GM19043 (cell line): ENCODE measurements around the gene BPTF.
"Not testable (repeated sequence)": the region's sequence is repeated elsewhere in the genome, so short reads cannot be mapped to it uniquely, and the experiment has no call there.

ENCODE experiments used
- ATAC-seq: cut with Tn5 transposase; IDR thresholded peaks from one replicate; pipeline ENCODE4 v1.9.1; 2021; ENCODE audit warnings: low read depth; ENCODE audit not compliant: unreplicated experiment

The BPTF gene, protein sequence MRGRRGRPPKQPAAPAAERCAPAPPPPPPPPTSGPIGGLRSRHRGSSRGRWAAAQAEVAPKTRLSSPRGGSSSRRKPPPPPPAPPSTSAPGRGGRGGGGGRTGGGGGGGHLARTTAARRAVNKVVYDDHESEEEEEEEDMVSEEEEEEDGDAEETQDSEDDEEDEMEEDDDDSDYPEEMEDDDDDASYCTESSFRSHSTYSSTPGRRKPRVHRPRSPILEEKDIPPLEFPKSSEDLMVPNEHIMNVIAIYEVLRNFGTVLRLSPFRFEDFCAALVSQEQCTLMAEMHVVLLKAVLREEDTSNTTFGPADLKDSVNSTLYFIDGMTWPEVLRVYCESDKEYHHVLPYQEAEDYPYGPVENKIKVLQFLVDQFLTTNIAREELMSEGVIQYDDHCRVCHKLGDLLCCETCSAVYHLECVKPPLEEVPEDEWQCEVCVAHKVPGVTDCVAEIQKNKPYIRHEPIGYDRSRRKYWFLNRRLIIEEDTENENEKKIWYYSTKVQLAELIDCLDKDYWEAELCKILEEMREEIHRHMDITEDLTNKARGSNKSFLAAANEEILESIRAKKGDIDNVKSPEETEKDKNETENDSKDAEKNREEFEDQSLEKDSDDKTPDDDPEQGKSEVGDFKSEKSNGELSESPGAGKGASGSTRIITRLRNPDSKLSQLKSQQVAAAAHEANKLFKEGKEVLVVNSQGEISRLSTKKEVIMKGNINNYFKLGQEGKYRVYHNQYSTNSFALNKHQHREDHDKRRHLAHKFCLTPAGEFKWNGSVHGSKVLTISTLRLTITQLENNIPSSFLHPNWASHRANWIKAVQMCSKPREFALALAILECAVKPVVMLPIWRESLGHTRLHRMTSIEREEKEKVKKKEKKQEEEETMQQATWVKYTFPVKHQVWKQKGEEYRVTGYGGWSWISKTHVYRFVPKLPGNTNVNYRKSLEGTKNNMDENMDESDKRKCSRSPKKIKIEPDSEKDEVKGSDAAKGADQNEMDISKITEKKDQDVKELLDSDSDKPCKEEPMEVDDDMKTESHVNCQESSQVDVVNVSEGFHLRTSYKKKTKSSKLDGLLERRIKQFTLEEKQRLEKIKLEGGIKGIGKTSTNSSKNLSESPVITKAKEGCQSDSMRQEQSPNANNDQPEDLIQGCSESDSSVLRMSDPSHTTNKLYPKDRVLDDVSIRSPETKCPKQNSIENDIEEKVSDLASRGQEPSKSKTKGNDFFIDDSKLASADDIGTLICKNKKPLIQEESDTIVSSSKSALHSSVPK (N-terminal part only)

DNA sequence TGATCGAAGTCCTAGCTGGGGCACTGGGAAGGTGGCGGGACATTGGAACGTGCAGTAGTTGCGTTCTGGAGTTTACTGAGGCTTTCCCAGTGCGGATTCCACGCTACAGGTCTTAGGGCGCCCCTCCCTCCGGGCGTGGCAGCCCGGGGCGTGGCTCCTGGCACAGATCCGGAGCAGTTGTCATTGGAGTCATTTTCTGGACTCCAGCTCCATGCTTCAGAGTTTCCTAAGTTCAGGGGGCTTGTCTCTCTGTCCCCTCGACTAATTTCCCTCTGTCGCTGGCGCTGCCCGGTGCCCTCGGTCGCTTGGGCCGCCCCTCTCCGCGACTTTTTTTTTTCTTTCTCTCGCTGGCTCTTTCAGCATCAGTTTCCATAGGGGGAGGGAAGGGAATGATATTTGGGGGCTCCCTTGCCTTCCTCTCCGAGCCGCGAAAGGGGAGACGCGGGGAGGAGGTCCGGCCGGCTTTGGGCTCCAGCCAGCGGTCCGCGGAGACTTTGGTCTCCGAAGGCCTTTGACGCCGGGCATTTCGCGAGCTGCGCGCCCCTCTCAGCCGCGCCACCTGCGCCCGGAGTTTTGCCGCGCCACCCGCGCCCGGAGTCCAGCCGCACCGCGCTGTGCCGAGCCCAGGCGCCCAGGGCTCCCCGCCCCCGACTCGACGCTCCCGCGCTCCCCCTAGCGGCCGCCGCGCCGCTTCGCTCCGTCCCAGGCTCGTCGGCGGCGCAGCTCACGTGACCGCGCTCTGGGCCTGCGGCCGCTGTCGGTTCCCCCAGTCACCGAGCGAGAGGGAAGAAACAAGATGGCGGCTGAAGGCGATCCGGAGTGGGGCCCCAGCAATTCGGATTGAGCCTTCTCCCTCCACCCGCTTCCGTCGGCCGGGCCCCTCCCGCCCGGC is at the start of gene BPTF:
TSS of gene BPTF (plus strand) at position 769 of the 892 bp plus-strand sequence. CDS start 222 bp downstream, outside the sequence.
- ATAC-seq: peak; percentile 71

DNA sequence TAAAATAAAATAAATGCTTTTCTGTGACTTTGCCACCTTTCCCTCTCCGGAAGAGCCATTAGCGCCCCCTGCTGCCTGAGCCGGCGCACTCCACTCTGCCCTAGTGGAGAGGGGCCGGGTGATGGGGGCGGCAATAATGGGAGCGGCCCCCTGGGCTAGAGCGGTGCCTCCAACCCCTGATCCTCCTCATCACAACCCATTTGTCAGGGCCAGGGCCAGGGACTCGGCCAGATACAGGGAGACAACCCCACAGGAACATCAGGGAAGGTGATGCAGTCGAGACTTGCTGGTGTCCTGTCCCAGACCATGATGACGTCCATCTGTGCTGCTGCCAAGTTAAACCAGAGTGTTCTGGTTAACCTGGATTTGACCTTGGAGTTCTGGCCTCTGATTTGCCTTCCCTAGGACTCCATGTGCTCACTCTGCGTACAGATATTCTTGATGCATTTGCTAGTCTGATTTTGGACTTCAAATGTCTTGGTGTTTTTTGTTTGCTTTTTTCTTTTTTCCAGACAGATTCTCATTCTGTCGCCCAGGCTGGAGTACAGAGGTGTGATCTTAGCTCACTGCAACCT is 46.1 kb upstream of the BPTF start:
- no peak for ATAC-seq

DNA sequence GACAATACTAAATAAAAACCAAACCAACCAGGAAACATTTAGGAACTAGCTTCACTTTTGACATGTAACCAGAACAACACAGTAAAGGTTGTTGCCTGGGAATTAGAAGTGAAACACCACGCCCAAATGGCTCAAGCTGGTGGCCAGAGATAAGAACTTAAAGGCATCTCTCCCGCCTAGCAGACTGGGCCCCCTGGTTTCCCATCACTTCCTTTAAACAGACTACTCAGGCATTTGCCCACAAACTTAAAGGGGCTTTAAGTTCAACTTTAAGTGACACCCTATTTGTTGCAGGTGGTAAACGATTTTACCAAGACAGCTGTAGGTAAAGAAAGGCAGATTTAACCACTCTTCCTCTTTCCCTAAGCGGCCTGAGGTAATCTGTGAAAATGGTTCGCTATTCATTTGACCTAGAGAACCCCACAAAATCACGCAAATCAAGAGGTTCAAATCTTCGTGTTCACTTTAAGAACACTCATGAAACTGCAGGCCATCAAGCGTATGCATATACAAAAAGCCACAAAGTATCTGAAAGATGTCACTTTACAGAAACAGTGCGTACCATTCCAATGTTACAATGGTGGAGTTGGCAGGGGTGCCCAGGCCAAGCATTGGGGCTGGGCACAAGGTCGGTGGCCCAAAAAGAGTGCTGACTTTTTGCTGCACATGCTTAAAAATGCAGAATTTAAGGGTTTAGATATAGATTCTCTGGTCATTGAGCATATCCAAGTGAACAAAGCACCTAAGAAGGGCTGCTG is 40.8 kb upstream of the BPTF start:
- no peak for ATAC-seq

DNA sequence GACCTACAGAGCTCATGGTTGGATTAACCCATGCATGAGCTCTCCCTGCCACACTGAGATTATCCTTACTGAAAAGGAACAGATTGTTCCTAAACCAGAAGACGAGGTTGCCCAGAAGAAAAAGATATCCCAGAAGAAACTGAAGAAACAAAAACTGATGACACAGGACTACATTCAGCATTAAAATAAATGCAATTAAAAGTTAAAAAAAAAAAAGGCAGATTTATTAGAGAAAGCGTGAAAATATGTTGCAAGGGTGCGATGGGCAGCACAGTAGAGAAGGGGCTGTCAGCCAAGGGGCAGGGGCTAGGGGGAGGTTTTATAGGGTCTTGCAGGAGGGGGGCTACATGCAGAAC is 40.2 kb upstream of the BPTF start:
- ATAC-seq: no peak

DNA sequence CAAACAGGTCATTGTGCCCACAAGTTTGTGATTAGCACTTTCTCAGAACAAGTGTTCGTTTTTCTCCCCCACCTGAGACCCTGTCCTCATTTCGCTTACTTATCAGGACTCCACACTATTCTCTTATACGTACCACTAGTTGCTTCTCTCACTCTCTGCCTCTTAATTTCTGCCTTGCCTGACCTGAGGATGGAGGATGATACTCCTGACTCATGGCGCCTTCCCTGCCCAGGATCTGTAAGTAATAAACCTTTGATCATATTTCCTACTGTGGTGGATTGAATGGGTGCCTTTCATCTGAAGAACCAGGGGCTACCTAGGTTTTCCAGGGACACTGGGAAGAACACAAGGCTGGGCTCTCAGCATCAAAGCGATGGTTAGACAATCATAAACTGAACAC is 39.8 kb upstream of the BPTF start:
- no peak for ATAC-seq

DNA sequence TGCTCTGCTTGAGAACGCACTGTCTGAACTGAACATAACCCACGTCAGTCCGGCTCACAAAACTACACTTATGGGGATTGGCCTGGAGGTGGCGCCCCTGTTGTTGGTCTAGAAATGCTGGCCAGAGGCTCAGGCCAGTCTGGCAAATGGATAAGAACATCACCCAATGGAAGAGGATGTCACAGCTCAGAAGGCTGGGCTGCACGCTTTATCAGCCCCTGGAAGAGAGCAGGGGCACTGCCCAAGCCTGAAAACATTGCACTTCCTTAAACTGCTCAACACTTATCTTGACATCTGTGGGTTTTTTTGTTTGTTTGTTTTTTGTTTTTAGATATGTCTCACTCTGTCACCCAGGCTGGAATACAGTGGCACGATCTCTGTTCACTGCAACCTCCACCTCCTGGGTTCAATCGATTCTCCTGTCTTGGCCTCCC is 24.8 kb upstream of the BPTF start:
- ATAC-seq: peak; percentile 79

DNA sequence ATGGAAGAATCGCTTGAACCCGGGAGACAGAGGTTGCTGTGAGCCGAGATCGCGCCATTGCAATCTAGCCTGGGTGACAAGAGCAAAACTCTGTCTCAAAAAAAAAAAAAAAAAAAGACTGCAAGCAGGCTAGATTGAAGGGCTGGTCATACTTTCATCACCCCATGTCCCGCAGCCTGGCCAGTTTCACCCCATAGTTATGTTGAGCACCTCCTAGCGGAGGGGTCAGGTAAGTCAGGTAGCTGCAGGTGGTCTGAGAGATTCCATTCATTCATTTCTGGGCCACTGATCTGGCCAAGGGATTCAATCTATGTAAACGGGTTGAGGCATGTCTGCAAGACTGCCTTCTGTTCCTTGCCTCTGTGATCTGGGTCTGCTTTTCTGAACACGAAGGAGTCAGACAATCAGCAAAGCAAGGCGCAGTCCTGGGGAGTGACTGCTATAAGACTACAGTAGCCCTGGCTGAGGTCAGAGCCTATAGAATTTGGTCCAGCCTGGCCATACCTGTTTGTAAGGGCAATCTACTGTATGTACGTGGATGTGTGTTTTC is 23.6 kb upstream of the BPTF start:
- ATAC-seq: no peak

DNA sequence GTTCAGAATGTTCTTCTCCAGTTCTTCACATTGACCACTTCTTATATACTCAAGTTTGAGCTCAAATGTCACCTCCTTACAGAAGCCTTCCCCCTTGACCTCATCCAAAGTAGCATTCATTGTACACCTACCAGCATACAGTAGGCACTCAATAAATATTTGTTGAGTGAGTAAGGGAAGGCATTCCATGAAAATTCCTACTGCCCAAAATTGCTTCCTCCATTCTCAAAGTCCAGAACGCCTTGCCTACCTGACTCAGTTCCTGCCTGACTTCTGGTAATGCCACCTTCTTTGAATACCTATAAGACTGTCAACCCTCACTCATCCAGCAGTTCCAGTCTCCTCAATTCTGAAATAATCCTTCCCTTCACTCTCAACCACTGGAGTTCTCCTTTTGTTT is 14.8 kb upstream of the BPTF start:
- no peak for ATAC-seq

DNA sequence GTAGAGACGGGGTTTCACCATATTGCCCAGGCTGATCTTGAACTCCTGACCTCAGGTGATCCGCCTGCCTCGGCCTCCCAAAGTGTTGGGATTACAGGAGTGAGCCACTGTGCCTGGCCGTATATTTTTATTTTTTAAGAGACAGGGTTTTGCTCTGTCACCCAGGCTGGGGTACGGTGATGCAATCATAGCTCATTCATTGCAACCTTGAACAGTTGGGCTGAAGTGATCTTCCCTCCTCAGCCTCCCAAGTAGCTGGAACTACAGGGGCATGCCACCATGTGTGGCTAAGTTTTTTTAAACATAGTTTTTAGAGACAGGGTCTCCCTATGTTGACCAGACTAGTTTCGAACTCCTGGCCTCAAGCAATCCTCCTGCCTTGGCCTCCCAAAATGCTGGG is 12.9 kb upstream of the BPTF start:
- ATAC-seq: not testable (repeated sequence)

DNA sequence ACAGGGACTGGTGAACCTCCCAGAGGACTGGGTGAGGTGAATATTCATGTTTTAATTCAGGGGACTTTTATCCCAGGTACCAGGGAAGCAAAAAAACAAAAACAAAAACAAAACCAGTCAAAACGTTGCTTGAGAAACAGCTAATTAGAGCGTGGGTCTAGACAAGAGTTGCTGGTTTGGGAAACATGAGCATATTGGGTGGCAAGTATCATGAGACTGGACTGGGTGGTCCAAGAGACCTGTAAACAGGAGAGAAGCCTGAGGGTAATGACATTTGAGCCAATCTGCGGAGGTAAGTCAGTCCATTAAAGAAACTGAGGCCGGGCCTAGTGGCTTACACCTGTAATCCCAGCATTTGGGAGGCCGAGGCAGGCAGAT is 11.5 kb upstream of the BPTF start:
- ATAC-seq: no peak

DNA sequence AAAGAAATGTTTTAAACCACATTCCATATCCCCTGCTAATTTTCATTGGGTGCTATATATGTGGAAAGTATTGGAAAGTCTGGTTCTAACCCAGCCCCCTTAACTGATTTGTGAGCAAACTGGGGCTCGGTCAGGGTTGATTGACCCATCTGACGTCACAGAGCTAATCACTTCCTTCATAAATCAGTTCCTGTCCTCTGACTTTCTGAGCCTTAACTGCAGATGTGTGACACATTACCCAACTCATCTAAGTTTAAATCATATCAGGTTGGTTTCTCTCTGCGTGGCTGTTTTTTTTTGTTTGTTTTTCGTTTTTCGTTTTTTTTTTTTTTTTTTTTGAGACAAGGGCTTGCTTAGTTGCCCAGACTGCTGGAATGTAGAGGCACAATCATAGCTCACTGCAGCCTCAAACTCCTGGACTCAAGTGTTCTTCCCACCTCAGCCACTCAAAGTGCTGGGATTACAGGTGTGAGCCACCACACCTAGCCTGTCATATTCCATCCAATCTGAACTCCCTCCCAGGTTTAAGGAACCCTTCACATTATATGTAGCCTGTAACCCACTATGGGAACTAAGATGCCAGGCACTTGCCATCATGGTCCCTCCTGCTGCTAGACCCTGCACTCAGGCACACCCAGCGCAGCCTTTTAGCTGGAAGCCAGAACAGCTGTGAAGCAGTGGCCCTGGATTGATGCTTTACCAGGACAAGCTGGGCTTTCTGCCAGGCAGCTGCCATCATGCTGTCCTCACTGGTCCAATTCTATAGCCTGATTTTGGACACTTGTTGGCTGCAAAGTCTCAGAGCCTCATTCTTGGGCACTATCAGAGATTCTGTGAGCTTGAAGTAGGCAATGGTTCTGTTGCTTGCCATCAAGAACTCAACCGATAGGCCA is 6.9 kb upstream of the BPTF start:
- peak; percentile 79 for ATAC-seq

DNA sequence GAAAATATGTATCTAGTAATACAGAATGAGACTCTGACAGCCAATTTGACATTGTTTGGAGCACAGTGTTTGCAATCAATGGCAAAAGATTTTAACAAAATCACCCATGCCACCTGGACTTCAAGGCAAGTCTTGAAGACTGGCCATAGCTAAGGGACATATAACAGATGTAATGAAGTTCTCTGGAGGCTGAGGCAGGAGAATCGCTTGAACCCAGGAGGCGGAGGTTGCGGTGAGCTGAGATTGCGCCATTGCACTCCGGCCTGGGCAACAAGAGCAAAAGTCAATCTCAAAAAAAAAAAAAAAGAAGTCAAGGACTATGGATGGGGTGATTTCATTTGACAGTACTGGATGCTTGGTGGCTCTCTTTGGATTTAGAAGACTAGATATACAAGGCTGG is 5.6 kb upstream of the BPTF start:
- ATAC-seq: no peak

DNA sequence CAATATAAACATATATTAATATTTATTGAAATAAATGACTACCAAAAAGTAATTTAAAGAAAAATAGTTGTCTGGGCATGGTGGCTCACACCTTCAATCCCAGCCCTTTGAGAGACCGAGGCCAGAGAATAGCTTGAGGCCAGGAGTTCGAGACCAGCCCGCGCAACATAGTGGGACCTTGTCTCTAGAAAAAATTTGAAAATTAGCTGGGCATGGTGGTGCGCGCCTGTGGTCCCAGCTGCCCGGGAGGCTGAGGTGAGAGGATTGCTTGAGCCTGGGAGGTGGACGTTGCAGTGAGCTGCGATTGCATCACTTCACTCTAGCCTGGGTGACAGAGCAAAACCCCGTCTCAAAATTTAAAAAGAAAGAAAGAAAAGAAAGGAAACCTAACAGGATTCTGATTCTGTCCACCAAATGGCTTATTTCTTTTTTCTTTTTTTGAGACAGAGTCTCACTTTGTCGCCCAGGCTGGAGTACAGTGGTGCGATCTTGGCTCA is 3.4 kb upstream of the BPTF start:
- ATAC-seq: no peak

DNA sequence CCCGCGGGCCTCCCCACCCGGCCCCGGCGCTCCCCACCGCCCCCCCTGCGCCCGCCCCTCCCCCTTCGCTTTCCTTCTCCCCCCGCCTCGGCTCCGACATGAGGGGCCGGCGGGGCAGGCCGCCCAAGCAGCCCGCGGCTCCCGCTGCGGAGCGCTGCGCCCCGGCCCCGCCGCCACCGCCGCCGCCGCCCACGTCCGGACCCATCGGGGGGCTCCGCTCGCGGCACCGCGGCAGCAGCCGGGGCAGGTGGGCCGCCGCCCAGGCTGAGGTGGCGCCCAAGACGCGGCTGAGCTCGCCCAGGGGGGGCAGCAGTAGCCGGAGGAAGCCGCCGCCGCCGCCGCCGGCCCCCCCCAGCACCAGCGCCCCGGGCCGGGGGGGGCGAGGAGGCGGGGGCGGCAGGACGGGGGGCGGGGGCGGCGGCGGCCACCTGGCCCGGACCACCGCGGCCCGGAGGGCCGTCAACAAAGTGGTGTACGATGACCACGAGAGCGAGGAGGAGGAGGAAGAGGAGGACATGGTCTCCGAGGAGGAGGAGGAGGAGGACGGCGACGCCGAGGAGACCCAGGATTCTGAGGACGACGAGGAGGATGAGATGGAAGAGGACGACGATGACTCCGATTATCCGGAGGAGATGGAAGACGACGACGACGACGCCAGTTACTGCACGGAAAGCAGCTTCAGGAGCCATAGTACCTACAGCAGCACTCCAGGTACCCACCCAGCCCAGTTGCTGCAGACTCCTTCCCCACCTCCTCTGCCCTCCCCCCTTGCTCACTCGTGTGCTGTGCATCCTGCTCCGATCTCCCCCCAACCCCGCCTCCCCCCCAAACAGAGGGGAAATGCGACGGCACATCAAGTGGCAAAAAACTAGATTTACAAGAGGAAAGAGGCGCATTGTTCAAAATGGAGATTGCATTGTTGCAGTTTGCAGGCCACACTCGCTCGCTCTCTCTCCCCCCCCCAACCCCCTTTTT is 611 bp downstream of the BPTF start:
- peak; percentile 27 for ATAC-seq

DNA sequence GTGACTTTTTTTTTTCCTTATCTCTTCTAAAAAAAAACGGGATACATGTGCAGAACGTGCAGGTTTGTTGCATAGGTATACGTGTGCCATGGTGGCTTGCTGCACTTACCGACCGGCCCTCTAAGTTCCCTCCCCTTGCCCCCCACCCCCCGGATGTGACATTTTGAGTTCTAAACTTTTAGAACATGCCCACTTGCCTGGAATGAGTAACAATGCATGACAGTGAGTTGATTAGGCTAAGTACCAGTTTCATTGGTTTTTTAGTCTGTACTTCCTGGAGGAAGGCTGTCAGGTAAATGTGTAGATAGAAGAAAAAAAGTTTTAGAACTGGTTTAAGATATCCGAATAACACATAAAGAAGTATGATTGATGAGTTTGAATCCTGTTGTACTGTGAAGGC is 4.0 kb downstream of the BPTF start:
- ATAC-seq: no peak

DNA sequence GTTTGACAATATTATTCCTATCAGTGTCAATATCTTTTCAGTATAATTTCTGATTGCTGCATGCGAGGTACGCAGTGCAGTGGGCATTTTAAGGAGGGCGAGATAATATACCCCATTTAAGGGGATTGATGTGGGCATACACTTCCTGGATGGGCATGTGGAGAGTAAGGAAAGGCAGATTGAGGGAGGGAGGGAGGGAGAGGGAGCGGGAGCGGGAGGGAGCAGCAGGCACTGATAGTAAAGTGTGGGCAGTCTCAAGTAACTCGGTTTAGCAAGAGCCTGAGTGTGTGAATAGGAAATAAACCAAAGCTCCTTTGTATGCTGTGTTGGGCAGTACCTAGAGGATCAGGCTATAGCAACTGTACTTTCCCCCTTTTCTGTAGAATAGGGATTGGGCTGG is 5.1 kb downstream of the BPTF start:
- no peak for ATAC-seq
